SK-N-SH treated with all-trans-retinoic acid at 6 μM for 48 hours (cell line): ENCODE measurements around the gene SLC24A4.

Experiments
- ARNTL ChIP-seq: fragments of 450-650 bp; formaldehyde crosslinking; IDR thresholded peaks from 2 replicates; pipeline ENCODE4 v1.5.0; 2020; ENCODE audit warnings: low read depth, mild to moderate bottlenecking, moderate library complexity, borderline replicate concordance
- CSDC2 ChIP-seq: fragments of 250-450 bp; sonication (Bioruptor Pico); IDR thresholded peaks from 2 replicates; pipeline ENCODE4 v1.5.0; 2020; ENCODE audit warnings: mild to moderate bottlenecking, moderate library complexity
- ESRRG ChIP-seq: fragments of 250-450 bp; sonication (Bioruptor Pico); IDR thresholded peaks from 2 replicates; pipeline ENCODE4 v1.6.1; 2021; ENCODE audit warnings: mild to moderate bottlenecking
- OSR1 ChIP-seq: fragments of 250-450 bp; sonication (Bioruptor Pico); IDR thresholded peaks from 2 replicates; pipeline ENCODE4 v1.8.0; 2022; ENCODE audit warnings: moderate library complexity, mild to moderate bottlenecking, inconsistent platforms
- PATZ1 ChIP-seq: fragments of 250-450 bp; sonication (Bioruptor Pico); IDR thresholded peaks from 2 replicates; pipeline ENCODE4 v1.8.0; 2020; ENCODE audit warnings: mild to moderate bottlenecking, moderate library complexity, borderline replicate concordance
- POU6F1 ChIP-seq: fragments of 250-450 bp; sonication (Bioruptor Pico); IDR thresholded peaks from 2 replicates; pipeline ENCODE4 v1.8.0; 2021; ENCODE audit warnings: low read depth, mild to moderate bottlenecking, moderate library complexity, borderline replicate concordance
- RARB ChIP-seq: fragments of 250-450 bp; sonication (Bioruptor Pico); IDR thresholded peaks from 2 replicates; pipeline ENCODE4 v1.8.0; 2021; ENCODE audit warnings: mild to moderate bottlenecking, moderate library complexity
- TOX ChIP-seq: fragments of 250-450 bp; sonication (Bioruptor Pico); IDR thresholded peaks from 2 replicates; pipeline ENCODE4 v1.8.0; 2021; ENCODE audit warnings: mild to moderate bottlenecking, moderate library complexity, borderline replicate concordance
- ZC3H10 ChIP-seq: fragments of 250-450 bp; sonication (Bioruptor Pico); IDR thresholded peaks from 2 replicates; pipeline ENCODE4 v1.5.1; 2021; ENCODE audit warnings: mild to moderate bottlenecking, moderate library complexity
- ZFP30 ChIP-seq: fragments of 450-650 bp; formaldehyde crosslinking; IDR thresholded peaks from 2 replicates; pipeline ENCODE4 v1.5.0; 2022; ENCODE audit warnings: mild to moderate bottlenecking, moderate library complexity

GRCh38 chr14:92435154-92435553, 112.2 kb downstream of the SLC24A4 start:
- no peak for TF ChIP-seq TOX (CRISPR knock-in tag)
- TF ChIP-seq PATZ1 = no peak
- TF ChIP-seq ARNTL (CRISPR knock-in tag) = no peak
- no peak for TF ChIP-seq RARB (CRISPR knock-in tag)
- TF ChIP-seq OSR1 (CRISPR knock-in tag) = no peak
- no peak for TF ChIP-seq POU6F1 (CRISPR knock-in tag)
- no peak for TF ChIP-seq ESRRG (CRISPR knock-in tag)
- no peak for TF ChIP-seq ZFP30 (CRISPR knock-in tag)
- TF ChIP-seq ZC3H10 = no peak
- no peak for TF ChIP-seq CSDC2 (CRISPR knock-in tag)
